ENCODE results near the gene FAM221B. TPM values are rescaled to one million over a fixed set of nuclear protein-coding genes. Genes with fewer than 3 reads are reported as not detected.

Gene FAM221B
- total RNA-seq, 4 donors from 2014 or later, result not detected

DNA sequence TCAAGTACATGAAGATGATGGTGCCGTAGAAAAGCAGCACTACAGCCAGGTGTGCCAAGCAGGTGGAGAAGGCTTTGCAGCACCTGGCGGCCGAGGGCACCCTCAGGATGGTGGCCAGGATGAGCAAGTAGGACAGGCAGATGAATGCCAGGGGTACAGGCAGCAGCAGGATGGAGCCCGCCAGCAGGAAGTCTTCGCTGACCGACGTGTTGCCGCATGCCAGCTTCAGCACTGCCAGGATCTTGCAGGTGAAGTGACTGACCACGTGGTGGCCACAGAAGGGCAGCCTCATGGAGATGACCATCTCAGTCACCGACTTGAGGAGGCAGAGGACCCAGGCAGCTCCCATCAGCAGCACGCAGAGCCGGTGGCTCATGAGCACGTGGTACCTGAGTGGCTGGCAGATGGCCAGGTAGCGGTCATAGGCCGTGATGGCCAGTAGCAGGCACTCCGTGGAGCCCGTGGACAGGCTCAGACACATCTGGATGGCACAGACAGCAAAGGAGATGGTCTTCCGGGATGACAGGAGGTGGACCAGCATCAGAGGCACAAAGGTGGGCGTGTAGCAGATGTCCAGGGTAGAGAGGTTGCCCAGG, 41.2 kb upstream of the FAM221B start:
- TF ChIP-seq POLR2A (IDR thresholded peaks at IDR 0.05), result no peak
- TF ChIP-seq, protein P1, sequence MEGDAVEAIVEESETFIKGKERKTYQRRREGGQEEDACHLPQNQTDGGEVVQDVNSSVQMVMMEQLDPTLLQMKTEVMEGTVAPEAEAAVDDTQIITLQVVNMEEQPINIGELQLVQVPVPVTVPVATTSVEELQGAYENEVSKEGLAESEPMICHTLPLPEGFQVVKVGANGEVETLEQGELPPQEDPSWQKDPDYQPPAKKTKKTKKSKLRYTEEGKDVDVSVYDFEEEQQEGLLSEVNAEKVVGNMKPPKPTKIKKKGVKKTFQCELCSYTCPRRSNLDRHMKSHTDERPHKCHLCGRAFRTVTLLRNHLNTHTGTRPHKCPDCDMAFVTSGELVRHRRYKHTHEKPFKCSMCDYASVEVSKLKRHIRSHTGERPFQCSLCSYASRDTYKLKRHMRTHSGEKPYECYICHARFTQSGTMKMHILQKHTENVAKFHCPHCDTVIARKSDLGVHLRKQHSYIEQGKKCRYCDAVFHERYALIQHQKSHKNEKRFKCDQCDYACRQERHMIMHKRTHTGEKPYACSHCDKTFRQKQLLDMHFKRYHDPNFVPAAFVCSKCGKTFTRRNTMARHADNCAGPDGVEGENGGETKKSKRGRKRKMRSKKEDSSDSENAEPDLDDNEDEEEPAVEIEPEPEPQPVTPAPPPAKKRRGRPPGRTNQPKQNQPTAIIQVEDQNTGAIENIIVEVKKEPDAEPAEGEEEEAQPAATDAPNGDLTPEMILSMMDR (IDR thresholded peaks at IDR 0.05), result no peak
- no peak for TF ChIP-seq EP300 (IDR thresholded peaks at IDR 0.05)
- no peak for TF ChIP-seq POLR2AphosphoS5 (IDR thresholded peaks at IDR 0.05)
- Histone ChIP-seq H3K36me3 (no peaks in the 10 kb centered on the region), H3K9me3 (no peaks in the 10 kb centered on the region), H3K4me1 (no peaks in the 10 kb centered on the region), H3K27me3 (peaks cover 8% of the 10 kb centered on the region), H3K4me3 (no peak overlapping the region), H3K27ac (no peak overlapping the region)
- WGBS, 2 donors (ENCODE audit: low coverage in 1 of 2), result 83% methylated on average over 1 of the region's 19 CpGs; no CpG with 5 or more reads in 1 of the 2 donors
- ATAC-seq, result no peak

DNA sequence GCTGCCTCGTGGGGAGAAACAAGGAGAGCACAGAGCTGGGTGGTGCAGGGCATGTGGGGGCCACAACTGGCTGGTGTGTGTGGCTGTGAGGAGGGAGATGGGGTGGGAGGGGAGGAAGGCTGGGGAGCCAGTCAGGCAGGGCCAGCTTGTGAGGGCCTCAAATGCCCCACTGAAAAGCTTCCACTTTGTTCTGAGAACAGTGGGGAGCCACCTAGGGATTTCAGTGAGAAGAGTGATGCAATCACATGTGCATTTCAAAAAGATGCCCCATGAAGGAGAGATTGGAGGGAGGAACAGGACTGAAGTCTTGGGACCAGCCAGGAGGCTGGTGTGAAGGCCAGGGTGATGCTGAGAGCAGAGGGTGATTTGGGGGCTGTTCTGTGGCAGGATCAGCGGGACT, 40.4 kb upstream of the FAM221B start:
- Histone ChIP-seq H3K27me3 (peaks cover 8% of the 10 kb centered on the region), H3K4me3 (no peak overlapping the region), H3K4me1 (no peaks in the 10 kb centered on the region), H3K9me3 (no peaks in the 10 kb centered on the region), H3K27ac (no peak overlapping the region), H3K36me3 (no peaks in the 10 kb centered on the region)
- TF ChIP-seq, protein P1 (IDR thresholded peaks at IDR 0.05), result no peak
- TF ChIP-seq POLR2AphosphoS5 (IDR thresholded peaks at IDR 0.05) (no peak), POLR2A (IDR thresholded peaks at IDR 0.05) (no peak), EP300 (IDR thresholded peaks at IDR 0.05) (no peak)
- ATAC-seq, result no peak
- 38 to 50% methylated on average over 1 of the region's 2 CpGs for WGBS, 2 donors (ENCODE audit: low coverage in 1 of 2)

DNA sequence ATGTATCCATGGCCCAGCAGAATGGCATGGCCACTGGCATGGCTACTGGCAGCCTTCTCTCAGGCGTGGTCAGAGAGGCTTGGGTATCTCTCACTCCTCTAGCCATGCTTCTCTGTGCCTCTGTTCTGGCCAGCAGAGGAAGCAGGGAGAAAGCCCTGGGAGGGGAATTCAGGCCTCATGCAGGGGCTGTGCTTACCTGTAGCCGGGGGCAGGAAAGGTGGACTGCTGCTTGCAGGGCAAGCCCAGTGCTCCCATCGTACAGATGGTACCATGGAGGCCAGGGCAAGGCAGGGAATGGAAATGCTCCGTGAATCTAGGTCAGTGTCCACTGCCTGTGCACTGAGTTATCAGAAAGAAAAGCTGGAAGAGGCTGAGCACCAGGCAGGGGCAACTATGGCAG, 39.0 kb upstream of the FAM221B start:
- Histone ChIP-seq H3K27ac (no peak overlapping the region), H3K27me3 (peaks cover 8% of the 10 kb centered on the region), H3K36me3 (no peaks in the 10 kb centered on the region), H3K9me3 (no peaks in the 10 kb centered on the region), H3K4me1 (no peaks in the 10 kb centered on the region), H3K4me3 (no peak overlapping the region)
- TF ChIP-seq, protein P1 (IDR thresholded peaks at IDR 0.05), result no peak
- TF ChIP-seq POLR2AphosphoS5 (IDR thresholded peaks at IDR 0.05) (no peak), POLR2A (IDR thresholded peaks at IDR 0.05) (no peak), EP300 (IDR thresholded peaks at IDR 0.05) (no peak)
- ATAC-seq, result no peak
- WGBS, 2 donors (ENCODE audit: low coverage in 1 of 2), result 98 to 100% methylated on average over 1 to 4 of the region's 4 CpGs

DNA sequence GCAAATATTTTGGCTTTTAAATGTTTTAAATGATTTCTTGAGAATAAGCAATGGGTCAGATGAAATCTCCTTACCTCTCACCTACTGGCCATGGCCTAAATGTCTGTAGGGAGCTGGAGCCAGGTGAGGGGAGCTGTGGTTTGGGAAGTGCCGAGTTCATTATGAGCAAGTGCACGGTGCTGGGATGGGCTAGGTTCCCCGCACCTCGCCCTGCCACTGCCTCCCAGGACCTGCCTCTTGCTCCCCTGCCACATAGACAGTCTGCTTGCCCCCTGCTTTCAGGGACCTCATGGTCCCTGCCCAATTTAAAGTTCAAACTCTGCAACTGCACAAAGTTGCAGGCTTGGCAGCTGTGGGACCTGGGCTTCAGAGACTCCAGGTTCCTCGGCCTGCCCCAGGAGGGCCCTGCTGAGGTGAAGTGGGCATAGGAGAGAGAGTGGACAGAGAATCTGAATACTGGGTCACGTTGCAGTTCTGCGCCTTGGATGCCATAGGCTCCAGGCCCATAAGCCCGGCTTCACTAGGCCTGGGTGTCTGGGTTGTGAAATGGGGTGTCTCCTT, 36.2 kb upstream of the FAM221B start:
- Histone ChIP-seq H3K27me3 (peaks cover 8% of the 10 kb centered on the region), H3K9me3 (no peaks in the 10 kb centered on the region), H3K4me3 (no peak overlapping the region), H3K36me3 (no peaks in the 10 kb centered on the region), H3K27ac (no peak overlapping the region), H3K4me1 (peaks cover 0 to 10% (median 0%) of the 10 kb centered on the region in 3 donors)
- no peak for TF ChIP-seq EP300 (IDR thresholded peaks at IDR 0.05)
- no peak for TF ChIP-seq POLR2A (IDR thresholded peaks at IDR 0.05)
- TF ChIP-seq, protein P1 (IDR thresholded peaks at IDR 0.05), result no peak
- TF ChIP-seq POLR2AphosphoS5 (IDR thresholded peaks at IDR 0.05), result no peak
- WGBS, 2 donors (ENCODE audit: low coverage in 1 of 2), result no CpG with 5 or more reads among the region's 8 CpGs
- no peak for ATAC-seq

DNA sequence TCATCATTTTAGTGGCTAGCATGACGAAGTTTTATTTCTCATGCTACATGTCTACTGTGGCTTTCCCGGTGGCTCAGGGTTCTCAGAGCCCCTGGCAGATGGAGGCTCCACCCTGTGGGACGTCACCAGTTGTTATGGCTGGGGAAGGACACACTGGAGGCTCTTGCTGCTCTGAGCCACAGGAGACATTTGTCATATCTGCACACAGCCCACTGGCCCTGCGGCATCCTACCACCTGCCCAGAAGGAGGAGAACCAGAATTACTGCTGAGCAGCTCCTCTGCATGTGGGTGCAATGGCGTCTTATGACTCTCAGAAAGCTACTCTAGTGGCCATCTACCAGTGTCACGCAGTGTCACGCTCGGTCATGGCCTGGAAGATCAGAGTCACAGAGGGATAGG, 35.1 kb upstream of the FAM221B start:
- Histone ChIP-seq H3K27me3 (peaks cover 8% of the 10 kb centered on the region), H3K4me3 (no peak overlapping the region), H3K4me1 (peaks cover 0 to 15% (median 0%) of the 10 kb centered on the region in 3 donors), H3K36me3 (no peaks in the 10 kb centered on the region), H3K27ac (no peak overlapping the region), H3K9me3 (no peaks in the 10 kb centered on the region)
- WGBS, 2 donors (ENCODE audit: low coverage in 1 of 2), result 40 to 100% methylated on average over 1 of the region's 8 CpGs
- no peak for ATAC-seq
- TF ChIP-seq, protein P1 (IDR thresholded peaks at IDR 0.05), result no peak
- TF ChIP-seq POLR2AphosphoS5 (IDR thresholded peaks at IDR 0.05), result no peak
- no peak for TF ChIP-seq POLR2A (IDR thresholded peaks at IDR 0.05)
- TF ChIP-seq EP300 (IDR thresholded peaks at IDR 0.05), result no peak
